Measurements from ENCODE around the gene TMED10.

TMED10 gene

GRCh38 chr14:75215520-75215919 lies 39.1 kb upstream of the TMED10 start:
- no peak for TF ChIP-seq CTCF (conservative IDR thresholded peaks at IDR 0.05; ENCODE audit: low read depth, low read length)
- Histone ChIP-seq H3K4me1 (ENCODE audit: low read depth, poor library complexity, severe bottlenecking) (no peaks in the 10 kb centered on the region), H3K79me2 (ENCODE audit: insufficient read depth, low read depth) (no peaks in the 10 kb centered on the region), H3K27ac (no peak overlapping the region), H2AFZ (ENCODE audit: low read depth) (no peak overlapping the region), H4K20me1 (ENCODE audit: insufficient read depth) (no peaks in the 10 kb centered on the region), H3K36me3 (ENCODE audit: insufficient read depth) (no peaks in the 10 kb centered on the region), H3K4me2 (no peak overlapping the region), H3K4me3 (IDR thresholded peaks at IDR 0.05; ENCODE audit: insufficient read depth, low read depth, low read length) (no peak overlapping the region), H3K27me3 (ENCODE audit: insufficient read depth, low read depth) (no peaks in the 10 kb centered on the region), H3K9ac (no peak overlapping the region)

DNA sequence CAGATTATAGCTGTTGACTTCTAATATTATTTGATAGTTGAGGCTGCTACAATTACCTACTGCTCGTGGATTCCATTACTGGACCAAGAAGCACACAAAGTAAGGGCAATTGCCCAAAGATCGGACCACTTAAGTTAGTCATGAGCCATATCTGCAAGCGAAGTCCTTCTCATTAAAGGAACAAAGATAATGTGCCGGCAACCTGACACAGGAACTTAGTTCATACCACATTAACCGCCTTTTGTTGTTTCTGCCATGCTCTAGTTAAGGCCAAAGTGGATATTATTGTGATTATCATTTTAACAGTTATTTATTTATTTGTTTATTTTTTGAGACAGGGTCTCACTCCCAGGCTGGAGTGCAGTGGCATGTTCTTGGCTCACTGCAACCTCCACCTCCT lies 38.1 kb upstream of the TMED10 start:
- Histone ChIP-seq H3K79me2 (ENCODE audit: insufficient read depth, low read depth) (no peaks in the 10 kb centered on the region), H3K4me2 (no peak overlapping the region), H4K20me1 (ENCODE audit: insufficient read depth) (no peaks in the 10 kb centered on the region), H3K4me3 (IDR thresholded peaks at IDR 0.05; ENCODE audit: insufficient read depth, low read depth, low read length) (no peak overlapping the region), H2AFZ (ENCODE audit: low read depth) (no peak overlapping the region), H3K36me3 (ENCODE audit: insufficient read depth) (no peaks in the 10 kb centered on the region), H3K27ac (no peak overlapping the region), H3K9ac (no peak overlapping the region), H3K27me3 (ENCODE audit: insufficient read depth, low read depth) (no peaks in the 10 kb centered on the region), H3K4me1 (ENCODE audit: low read depth, poor library complexity, severe bottlenecking) (no peaks in the 10 kb centered on the region)
- TF ChIP-seq CTCF (conservative IDR thresholded peaks at IDR 0.05; ENCODE audit: low read depth, low read length) = no peak

DNA sequence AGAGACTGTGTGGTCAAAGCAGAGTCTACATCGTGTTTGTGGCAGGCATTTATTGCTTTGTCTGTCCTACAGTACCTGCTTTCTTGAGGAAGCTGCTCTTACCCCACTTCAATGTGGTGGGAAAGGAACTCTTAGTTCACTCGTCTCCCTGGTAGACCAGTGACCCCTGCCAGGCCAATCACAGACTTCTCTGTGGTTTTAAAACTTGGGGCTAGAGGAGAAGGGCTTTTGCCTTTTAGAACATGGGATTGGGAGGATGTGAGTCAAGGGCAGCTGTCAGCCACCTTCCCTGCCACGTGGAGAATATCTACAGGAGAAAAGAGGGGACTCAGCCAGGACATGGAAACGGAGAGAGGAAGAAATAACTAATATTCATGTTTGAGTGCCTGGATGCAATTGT lies 36.8 kb upstream of the TMED10 start:
- Histone ChIP-seq H4K20me1 (ENCODE audit: insufficient read depth) (no peaks in the 10 kb centered on the region), H3K27ac (no peak overlapping the region), H3K27me3 (ENCODE audit: insufficient read depth, low read depth) (no peaks in the 10 kb centered on the region), H3K4me2 (no peak overlapping the region), H3K79me2 (ENCODE audit: insufficient read depth, low read depth) (no peaks in the 10 kb centered on the region), H3K4me1 (ENCODE audit: low read depth, poor library complexity, severe bottlenecking) (no peaks in the 10 kb centered on the region), H3K36me3 (ENCODE audit: insufficient read depth) (no peaks in the 10 kb centered on the region), H2AFZ (ENCODE audit: low read depth) (no peak overlapping the region), H3K9ac (no peak overlapping the region), H3K4me3 (IDR thresholded peaks at IDR 0.05; ENCODE audit: insufficient read depth, low read depth, low read length) (no peak overlapping the region)
- no peak for TF ChIP-seq CTCF (conservative IDR thresholded peaks at IDR 0.05; ENCODE audit: low read depth, low read length)

- H3K4me2 ChIP-seq = no peak overlapping the region
- H2AFZ ChIP-seq (ENCODE audit: low read depth) = no peak overlapping the region
- H3K9ac ChIP-seq = no peak overlapping the region
- H3K4me3 ChIP-seq (IDR thresholded peaks at IDR 0.05; ENCODE audit: insufficient read depth, low read depth, low read length) = no peak overlapping the region
- no peak for TF ChIP-seq CTCF (conservative IDR thresholded peaks at IDR 0.05; ENCODE audit: low read depth, low read length)
- no peaks in the 10 kb centered on the region for H3K36me3 ChIP-seq (ENCODE audit: insufficient read depth)
- H3K4me1 ChIP-seq (ENCODE audit: low read depth, poor library complexity, severe bottlenecking) = no peaks in the 10 kb centered on the region
- no peaks in the 10 kb centered on the region for H4K20me1 ChIP-seq (ENCODE audit: insufficient read depth)
- no peaks in the 10 kb centered on the region for H3K27me3 ChIP-seq (ENCODE audit: insufficient read depth, low read depth)
- no peak overlapping the region for H3K27ac ChIP-seq
- no peaks in the 10 kb centered on the region for H3K79me2 ChIP-seq (ENCODE audit: insufficient read depth, low read depth)
Measured at GRCh38 chr14:75208843-75209242, 32.4 kb upstream of the TMED10 start.

DNA sequence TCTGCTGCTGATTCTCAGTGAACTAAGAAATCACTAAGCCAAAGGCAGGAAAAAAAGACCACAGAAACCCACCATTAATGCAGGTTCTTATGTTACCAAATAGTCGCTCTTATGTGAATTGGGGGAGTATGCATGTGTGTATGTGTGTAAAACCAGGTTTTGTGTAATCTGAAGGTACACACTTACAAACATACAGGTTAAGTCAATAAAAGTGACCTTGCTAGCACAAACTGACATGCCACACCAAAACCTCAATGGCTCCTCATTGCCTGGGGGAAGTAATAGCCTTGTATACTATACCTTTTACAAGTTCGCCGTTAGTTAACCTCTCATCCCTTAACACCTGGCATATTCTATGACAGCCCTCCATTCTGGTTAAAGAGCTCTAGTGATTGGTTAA lies 29.8 kb upstream of the TMED10 start:
- no peak for TF ChIP-seq CTCF (conservative IDR thresholded peaks at IDR 0.05; ENCODE audit: low read depth, low read length)
- Histone ChIP-seq H4K20me1 (ENCODE audit: insufficient read depth) (no peaks in the 10 kb centered on the region), H3K4me3 (IDR thresholded peaks at IDR 0.05; ENCODE audit: insufficient read depth, low read depth, low read length) (no peak overlapping the region), H2AFZ (ENCODE audit: low read depth) (no peak overlapping the region), H3K79me2 (ENCODE audit: insufficient read depth, low read depth) (no peaks in the 10 kb centered on the region), H3K9ac (no peak overlapping the region), H3K36me3 (ENCODE audit: insufficient read depth) (no peaks in the 10 kb centered on the region), H3K4me2 (no peak overlapping the region), H3K4me1 (ENCODE audit: low read depth, poor library complexity, severe bottlenecking) (no peaks in the 10 kb centered on the region), H3K27ac (no peak overlapping the region), H3K27me3 (ENCODE audit: insufficient read depth, low read depth) (no peaks in the 10 kb centered on the region)
